Measurements from ENCODE around the gene TFR2. TPM values are rescaled to one million over a fixed set of nuclear protein-coding genes. Genes with fewer than 3 reads are reported as not detected.

TFR2 gene
- total and polyA plus RNA-seq, 10 donors, result 1.7 to 6.6 (median 2.1) TPM

- Histone ChIP-seq H3K27me3 (replicated peaks in 1 of 7) (peaks cover 0 to 32% (median 0%) of the 10 kb centered on the region in 7 donors), H3K9me3 (no peaks in the 10 kb centered on the region), H3K4me3 (no peak overlapping the region), H3K36me3 (no peaks in the 10 kb centered on the region), H3K27ac (no peak overlapping the region), H3K4me1 (peaks cover 0 to 3% (median 0%) of the 10 kb centered on the region in 6 donors)
- WGBS, 5 donors, result 92 to 97% (median 95%) methylated on average over 7 of the region's 7 CpGs
- TF ChIP-seq POLR2AphosphoS5 (IDR thresholded peaks at IDR 0.05) (no peak), CTCF (IDR thresholded peaks at IDR 0.05 in 8 of 11, conservative IDR thresholded peaks at IDR 0.05 in 3 of 11) (no peak), POLR2A (IDR thresholded peaks at IDR 0.05) (no peak)
- intact Hi-C loops (cut with DNase I; ENCODE audit: low total_unique reads), result no loop called here
- DNase-seq, result no peak
Measured at GRCh38 chr7:100595188-100595587, 46.2 kb downstream of the TFR2 start.

- Histone ChIP-seq H3K4me3 (no peak overlapping the region), H3K27me3 (replicated peaks in 1 of 7) (peaks cover 0 to 30% (median 0%) of the 10 kb centered on the region in 7 donors), H3K27ac (no peak overlapping the region), H3K36me3 (no peaks in the 10 kb centered on the region), H3K4me1 (peaks cover 4 to 25% (median 13%) of the 10 kb centered on the region in 6 donors), H3K9me3 (no peaks in the 10 kb centered on the region)
- no peak for DNase-seq
- intact Hi-C loops (cut with DNase I; ENCODE audit: low total_unique reads), result no loop called here
- 90 to 95% (median 91%) methylated on average over 17 of the region's 17 CpGs for WGBS, 5 donors
- TF ChIP-seq CTCF (IDR thresholded peaks at IDR 0.05 in 8 of 11, conservative IDR thresholded peaks at IDR 0.05 in 3 of 11), result no peak
- no peak for TF ChIP-seq POLR2AphosphoS5 (IDR thresholded peaks at IDR 0.05)
- TF ChIP-seq POLR2A (IDR thresholded peaks at IDR 0.05), result no peak
Measured at GRCh38 chr7:100591596-100591995, 49.8 kb downstream of the TFR2 start.

GRCh38 chr7:100590077-100590737 is 51.1 kb downstream of the TFR2 start:
- H3K27me3 ChIP-seq (replicated peaks in 1 of 7), result peaks cover 0 to 30% (median 0%) of the 10 kb centered on the region in 7 donors
- no peak overlapping the region for H3K4me3 ChIP-seq
- H3K9me3 ChIP-seq, result no peaks in the 10 kb centered on the region
- DNase-seq, result peak; percentile 69
- TF ChIP-seq CTCF (IDR thresholded peaks at IDR 0.05 in 8 of 11, conservative IDR thresholded peaks at IDR 0.05 in 3 of 11) (no peak), POLR2A (IDR thresholded peaks at IDR 0.05) (no peak), POLR2AphosphoS5 (IDR thresholded peaks at IDR 0.05) (no peak)
- no peaks in the 10 kb centered on the region for H3K36me3 ChIP-seq
- peak overlapping the region in 3 of 8 donors; percentile 7 to 41 (median 21) for H3K27ac ChIP-seq
- intact Hi-C loops (cut with DNase I; ENCODE audit: low total_unique reads), result no loop called here
- H3K4me1 ChIP-seq, result peaks cover 4 to 31% (median 15%) of the 10 kb centered on the region in 6 donors
- 28 to 39% (median 36%) methylated on average over 20 of the region's 20 CpGs for WGBS, 5 donors

GRCh38 chr7:100589341-100589947 is 51.9 kb downstream of the TFR2 start:
- no peaks in the 10 kb centered on the region for H3K9me3 ChIP-seq
- 48 to 57% (median 55%) methylated on average over 7 of the region's 7 CpGs for WGBS, 5 donors
- H3K4me1 ChIP-seq, result peaks cover 4 to 39% (median 23%) of the 10 kb centered on the region in 6 donors
- intact Hi-C loops (cut with DNase I; ENCODE audit: low total_unique reads), result no loop called here
- H3K36me3 ChIP-seq, result no peaks in the 10 kb centered on the region
- peaks cover 0 to 30% (median 0%) of the 10 kb centered on the region in 7 donors for H3K27me3 ChIP-seq (replicated peaks in 1 of 7)
- no peak overlapping the region for H3K4me3 ChIP-seq
- H3K27ac ChIP-seq, result no peak overlapping the region
- DNase-seq, result peak; percentile 63
- TF ChIP-seq CTCF (IDR thresholded peaks at IDR 0.05 in 8 of 11, conservative IDR thresholded peaks at IDR 0.05 in 3 of 11) (no peak), POLR2AphosphoS5 (IDR thresholded peaks at IDR 0.05) (no peak), POLR2A (IDR thresholded peaks at IDR 0.05) (no peak)
